HG02852 (cell line): ENCODE results near the gene SLC25A3.
"Not testable (repeated sequence)": the region's sequence is repeated elsewhere in the genome, so short reads cannot be mapped to it uniquely, and the experiment has no call there.

Experiments
- ATAC-seq: cut with Tn5 transposase; IDR thresholded peaks from one replicate; pipeline ENCODE4 v1.9.1; 2021; ENCODE audit warnings: mild to moderate bottlenecking, moderate library complexity; ENCODE audit not compliant: unreplicated experiment

SLC25A3 gene

GRCh38 chr12:98593351-98594049, at the start of gene SLC25A3:
Gene SLC25A3, plus strand, starts transcription at chr12:98593686. Its CDS starts 293 bp downstream, at chr12:98593979.
- ATAC-seq, result peak; percentile 99

- ATAC-seq, result no peak
These were observed 49.8 kb upstream of the SLC25A3 start for GRCh38 chr12:98543701-98544100.

- ATAC-seq, result no peak
These were observed 48.7 kb upstream of the SLC25A3 start for GRCh38 chr12:98544751-98545150.

- ATAC-seq, result no peak
These were observed 43.9 kb upstream of the SLC25A3 start for GRCh38 chr12:98549371-98550110.

- no peak for ATAC-seq
These were observed 41.7 kb upstream of the SLC25A3 start for GRCh38 chr12:98551787-98552186.

- not testable (repeated sequence) for ATAC-seq
These were observed 35.4 kb upstream of the SLC25A3 start for GRCh38 chr12:98558097-98558496.

- ATAC-seq, result no peak
These were observed 33.8 kb upstream of the SLC25A3 start for GRCh38 chr12:98559666-98560065.

GRCh38 chr12:98561846-98562245, 31.6 kb upstream of the SLC25A3 start:
- no peak for ATAC-seq

- ATAC-seq, result no peak
These were observed 21.5 kb upstream of the SLC25A3 start for GRCh38 chr12:98572010-98572409.

GRCh38 chr12:98574110-98574509, 19.4 kb upstream of the SLC25A3 start:
- ATAC-seq, result no peak

- no peak for ATAC-seq
These were observed 18.5 kb upstream of the SLC25A3 start for GRCh38 chr12:98575013-98575412.

- ATAC-seq, result not testable (repeated sequence)
These were observed 16.7 kb upstream of the SLC25A3 start for GRCh38 chr12:98576795-98577194.

- ATAC-seq, result no peak
These were observed 15.1 kb upstream of the SLC25A3 start for GRCh38 chr12:98578392-98578791.

- no peak for ATAC-seq
These were observed 14.7 kb upstream of the SLC25A3 start for GRCh38 chr12:98578821-98579220.

- no peak for ATAC-seq
These were observed 14.1 kb upstream of the SLC25A3 start for GRCh38 chr12:98579347-98579746.

- ATAC-seq, result no peak
These were observed 13.7 kb upstream of the SLC25A3 start for GRCh38 chr12:98579835-98580234.

- no peak for ATAC-seq
These were observed 12.8 kb upstream of the SLC25A3 start for GRCh38 chr12:98580695-98581094.

GRCh38 chr12:98581101-98581500, 12.4 kb upstream of the SLC25A3 start:
- ATAC-seq, result no peak

- ATAC-seq, result no peak
These were observed 11.4 kb upstream of the SLC25A3 start for GRCh38 chr12:98582093-98582492.

- no peak for ATAC-seq
These were observed 6.4 kb upstream of the SLC25A3 start for GRCh38 chr12:98587084-98587483.

GRCh38 chr12:98591209-98591608, 2.3 kb upstream of the SLC25A3 start:
- no peak for ATAC-seq

GRCh38 chr12:98592825-98593322, 612 bp upstream of the SLC25A3 start:
- no peak for ATAC-seq
